Neuronal stem cell (in vitro differentiated cells): ENCODE measurements around the gene RAF1.
"Not testable (repeated sequence)": the region's sequence is repeated elsewhere in the genome, so short reads cannot be mapped to it uniquely, and the experiment has no call there.

Source experiments
- DNase-seq: peaks from one replicate; pipeline ENCODE4 v3.0.0-alpha.2; 2013; ENCODE audit warnings: low spot score
- H2AFZ ChIP-seq: one replicate; pipeline ENCODE4 v1.6.1; 2013; ENCODE audit warnings: mild to moderate bottlenecking, low read length, inconsistent platforms
- H2AK5ac ChIP-seq: 2 replicates; pipeline ENCODE4 v1.6.1; 2013; ENCODE audit warnings: low read depth, mild to moderate bottlenecking, inconsistent platforms, low read length, moderate library complexity, mixed read lengths
- H2BK120ac ChIP-seq: 2 replicates; pipeline ENCODE4 v1.6.1; 2013; ENCODE audit warnings: low read depth, mild to moderate bottlenecking, inconsistent platforms, low read length, moderate library complexity, mixed read lengths
- H2BK12ac ChIP-seq: one replicate; pipeline ENCODE4 v1.6.1; 2013; ENCODE audit warnings: low read length, inconsistent platforms
- H2BK15ac ChIP-seq: 2 replicates; pipeline ENCODE4 v1.6.1; 2013; ENCODE audit warnings: mild to moderate bottlenecking, low read length, inconsistent platforms, mixed read lengths
- H2BK5ac ChIP-seq: one replicate; pipeline ENCODE4 v1.6.1; 2013; ENCODE audit warnings: inconsistent platforms, mild to moderate bottlenecking, low read length, moderate library complexity
- H3K14ac ChIP-seq: one replicate; pipeline ENCODE4 v1.6.1; 2013; ENCODE audit warnings: low read length, inconsistent platforms
- H3K18ac ChIP-seq: 2 replicates; pipeline ENCODE4 v1.6.1; 2013; ENCODE audit warnings: low read length, inconsistent platforms
- H3K23ac ChIP-seq: 2 replicates; pipeline ENCODE4 v1.6.1; 2013; ENCODE audit warnings: low read depth, mild to moderate bottlenecking, mixed read lengths, low read length, inconsistent platforms; ENCODE audit not compliant: poor library complexity
- H3K27ac ChIP-seq: replicated peaks from 3 replicates; pipeline ENCODE4 v1.5.1; 2013; ENCODE audit warnings: low read length, inconsistent platforms
- H3K27me3 ChIP-seq, 3 experiments: 2 replicates each; pipeline ENCODE4 v1.6.1; 2013; ENCODE audit warnings: low read length in 3 of 3, mild to moderate bottlenecking in 2 of 3, inconsistent platforms in 1 of 3, low read depth in 1 of 3, mixed read lengths in 1 of 3, moderate library complexity in 1 of 3; ENCODE audit not compliant: control insufficient read depth in 3 of 3, insufficient read depth in 3 of 3
- H3K36me3 ChIP-seq, 2 donors: replicated peaks in 1 of 2; 2 replicates each; pipeline ENCODE4 v1.6.1; 2013; ENCODE audit warnings: low read length in 2 of 2; ENCODE audit not compliant: control insufficient read depth in 2 of 2, insufficient read depth in 2 of 2
- H3K4ac ChIP-seq: 2 replicates; pipeline ENCODE4 v1.6.1; 2013; ENCODE audit warnings: inconsistent platforms, mild to moderate bottlenecking, low read length, moderate library complexity
- H3K4me1 ChIP-seq, 2 donors: 1 replicate in 1 of 2; 2 replicates in 1 of 2; pipeline ENCODE4 v1.6.1; 2013; ENCODE audit warnings: low read length in 2 of 2, low read depth in 1 of 2; ENCODE audit not compliant: control insufficient read depth in 2 of 2, insufficient read depth in 1 of 2
- H3K4me2 ChIP-seq: one replicate; pipeline ENCODE4 v1.6.1; 2013; ENCODE audit warnings: mild to moderate bottlenecking, low read length, inconsistent platforms; ENCODE audit not compliant: insufficient read depth, poor library complexity, severe bottlenecking
- H3K4me3 ChIP-seq, 2 donors: 2 replicates each; pipeline ENCODE4 v1.5.1; 2013; ENCODE audit warnings: low read length in 2 of 2, mild to moderate bottlenecking in 2 of 2, inconsistent platforms in 1 of 2, moderate library complexity in 1 of 2
- H3K79me1 ChIP-seq: one replicate; pipeline ENCODE4 v1.6.1; 2013; ENCODE audit warnings: low read depth, mild to moderate bottlenecking, inconsistent platforms, low read length, moderate library complexity
- H3K9ac ChIP-seq: one replicate; pipeline ENCODE4 v1.6.1; 2013; ENCODE audit warnings: mild to moderate bottlenecking, low read depth, low read length, inconsistent platforms; ENCODE audit not compliant: poor library complexity
- H3K9me3 ChIP-seq, 2 donors: replicated peaks in 1 of 2; 2 replicates each; pipeline versions ENCODE3 to v1.6.1; 2013; ENCODE audit warnings: low read length in 2 of 2, mild to moderate bottlenecking in 2 of 2, inconsistent platforms in 1 of 2, low read depth in 1 of 2, mixed read lengths in 1 of 2, moderate library complexity in 1 of 2; ENCODE audit not compliant: control insufficient read depth in 2 of 2, insufficient read depth in 1 of 2
- H4K8ac ChIP-seq: one replicate; pipeline ENCODE4 v1.6.1; 2013; ENCODE audit warnings: low read depth, mild to moderate bottlenecking, inconsistent platforms, low read length, moderate library complexity
- H4K91ac ChIP-seq: one replicate; pipeline ENCODE4 v1.6.1; 2013; ENCODE audit warnings: low read length, low read depth, mild to moderate bottlenecking, inconsistent platforms; ENCODE audit not compliant: poor library complexity
- WGBS, 2 donors: extraction: QIAGEN DNeasy Blood & Tissue Kit; methylation state at CpG; one replicate each; pipeline ENCODE4 v1.1.7; 2013; ENCODE audit warnings: missing lambda C conversion rate in 2 of 2, mixed read lengths in 1 of 2; ENCODE audit not compliant: insufficient read length in 2 of 2, insufficient replicate concordance in 1 of 2; ENCODE audit errors: extremely low coverage in 2 of 2; 5-methylcytosine and 5-hydroxymethylcytosine counted together

Gene RAF1

GRCh38 chr3:12702501-12702900 is 38.6 kb upstream of the RAF1 start:
- no peak overlapping the region for H2AK5ac ChIP-seq
- no peak overlapping the region for H3K4me2 ChIP-seq
- H3K4ac ChIP-seq = no peak overlapping the region
- no peaks in the 10 kb centered on the region for H3K9me3 ChIP-seq
- no peak overlapping the region for H2BK120ac ChIP-seq
- H3K36me3 ChIP-seq = no peaks in the 10 kb centered on the region
- H3K79me1 ChIP-seq = no peaks in the 10 kb centered on the region
- no peaks in the 10 kb centered on the region for H3K4me1 ChIP-seq
- no peak overlapping the region for H3K4me3 ChIP-seq
- H4K8ac ChIP-seq = no peak overlapping the region
- no peak overlapping the region for H4K91ac ChIP-seq
- no peak overlapping the region for H2BK5ac ChIP-seq
- no peak overlapping the region for H3K18ac ChIP-seq
- WGBS, 2 donors = no CpG with 5 or more reads among the region's 3 CpGs
- no peak overlapping the region for H3K14ac ChIP-seq
- H2BK15ac ChIP-seq = no peak overlapping the region
- no peak overlapping the region for H2BK12ac ChIP-seq
- no peak overlapping the region for H3K9ac ChIP-seq
- no peak overlapping the region for H3K23ac ChIP-seq
- peaks cover 0 to 14% (median 0%) of the 10 kb centered on the region in 3 experiments for H3K27me3 ChIP-seq
- DNase-seq = no peak
- H3K27ac ChIP-seq = no peak overlapping the region
- no peak overlapping the region for H2AFZ ChIP-seq

GRCh38 chr3:12701601-12702000 is 37.7 kb upstream of the RAF1 start:
- not testable (repeated sequence) for H3K23ac ChIP-seq, H3K79me1 ChIP-seq, H2BK12ac ChIP-seq, H4K8ac ChIP-seq, H2AFZ ChIP-seq, H2BK120ac ChIP-seq, H3K4ac ChIP-seq, H2BK15ac ChIP-seq, H3K4me1 ChIP-seq, H3K14ac ChIP-seq, H4K91ac ChIP-seq, H3K4me2 ChIP-seq, H3K36me3 ChIP-seq, H3K27ac ChIP-seq, H3K9ac ChIP-seq, H2AK5ac ChIP-seq, H2BK5ac ChIP-seq, H3K9me3 ChIP-seq, H3K18ac ChIP-seq, H3K4me3 ChIP-seq, DNase-seq
- no CpG with 5 or more reads among the region's 10 CpGs for WGBS, 2 donors
- H3K27me3 ChIP-seq = peaks cover 0 to 14% (median 0%) of the 10 kb centered on the region in 3 experiments

- no peak overlapping the region for H4K91ac ChIP-seq
- H3K4me2 ChIP-seq = no peak overlapping the region
- no peak overlapping the region for H3K27ac ChIP-seq
- no peak overlapping the region for H4K8ac ChIP-seq
- DNase-seq = no peak
- H2BK5ac ChIP-seq = no peak overlapping the region
- H2BK12ac ChIP-seq = no peak overlapping the region
- no peak overlapping the region for H2AFZ ChIP-seq
- WGBS, 2 donors = no CpG with 5 or more reads among the region's 2 CpGs
- H3K23ac ChIP-seq = no peak overlapping the region
- no peak overlapping the region for H3K18ac ChIP-seq
- no peak overlapping the region for H2AK5ac ChIP-seq
- H3K27me3 ChIP-seq = peaks cover 0 to 14% (median 0%) of the 10 kb centered on the region in 3 experiments
- no peak overlapping the region for H2BK15ac ChIP-seq
- no peaks in the 10 kb centered on the region for H3K79me1 ChIP-seq
- no peak overlapping the region for H3K14ac ChIP-seq
- no peaks in the 10 kb centered on the region for H3K9me3 ChIP-seq
- no peak overlapping the region for H2BK120ac ChIP-seq
- H3K4ac ChIP-seq = no peak overlapping the region
- H3K36me3 ChIP-seq = no peaks in the 10 kb centered on the region
- no peak overlapping the region for H3K9ac ChIP-seq
- no peak overlapping the region for H3K4me3 ChIP-seq
- H3K4me1 ChIP-seq = no peaks in the 10 kb centered on the region
Measured at GRCh38 chr3:12700800-12701199, 36.9 kb upstream of the RAF1 start.

- H3K4ac ChIP-seq = no peak overlapping the region
- H2AFZ ChIP-seq = no peak overlapping the region
- no peak overlapping the region for H2BK15ac ChIP-seq
- DNase-seq = no peak
- WGBS, 2 donors = no CpG with 5 or more reads among the region's 2 CpGs
- H3K14ac ChIP-seq = no peak overlapping the region
- H3K9me3 ChIP-seq = no peaks in the 10 kb centered on the region
- H3K27ac ChIP-seq = no peak overlapping the region
- H3K23ac ChIP-seq = no peak overlapping the region
- H2BK5ac ChIP-seq = no peak overlapping the region
- no peaks in the 10 kb centered on the region for H3K79me1 ChIP-seq
- no peak overlapping the region for H3K4me3 ChIP-seq
- no peak overlapping the region for H2BK120ac ChIP-seq
- H3K36me3 ChIP-seq = no peaks in the 10 kb centered on the region
- H3K27me3 ChIP-seq = peaks cover 0 to 10% (median 0%) of the 10 kb centered on the region in 3 experiments
- H3K4me2 ChIP-seq = no peak overlapping the region
- no peak overlapping the region for H4K8ac ChIP-seq
- H4K91ac ChIP-seq = no peak overlapping the region
- H2BK12ac ChIP-seq = no peak overlapping the region
- H2AK5ac ChIP-seq = no peak overlapping the region
- no peak overlapping the region for H3K18ac ChIP-seq
- H3K4me1 ChIP-seq = peaks cover 3 to 4% of the 10 kb centered on the region in 2 donors
- H3K9ac ChIP-seq = no peak overlapping the region
Measured at GRCh38 chr3:12695916-12696315, 32.0 kb upstream of the RAF1 start.
